Stimulated activated CD4-positive, alpha-beta T cell treated with anti-CD3 and anti-CD28 coated beads, Interleukin-12 subunit alpha, Interleukin-12 subunit beta, amount 100 ng/mL, for 24 hours (primary cell): ENCODE data around the gene PPP2R5C.
A peak's percentile ranks its signal among the peaks of the same experiment; 100 is the strongest.
"Not testable (repeated sequence)": the region's sequence is repeated elsewhere in the genome, so short reads cannot be mapped to it uniquely, and the experiment has no call there.

Source experiments
- DNase-seq, 2 experiments: peaks; one replicate each; pipeline ENCODE4 v3.0.0-alpha.2; 2020; ENCODE audit warnings: low read depth in 2 of 2

The PPP2R5C gene

GRCh38 chr14:101727611-101728366 lies 33.7 kb upstream of the PPP2R5C start:
- no peak for DNase-seq

- DNase-seq: no peak
Measured at GRCh38 chr14:101728367-101728742, 33.2 kb upstream of the PPP2R5C start.

- no peak for DNase-seq
Measured at GRCh38 chr14:101729382-101729781, 32.1 kb upstream of the PPP2R5C start.

GRCh38 chr14:101730157-101730556 lies 31.4 kb upstream of the PPP2R5C start:
- DNase-seq: not testable (repeated sequence)

- no peak for DNase-seq
Measured at GRCh38 chr14:101730626-101731186, 30.8 kb upstream of the PPP2R5C start.

- DNase-seq: peak; percentile 75 to 86
Measured at GRCh38 chr14:101731187-101732080, 30.1 kb upstream of the PPP2R5C start.

- DNase-seq: no peak
Measured at GRCh38 chr14:101732118-101732517, 29.4 kb upstream of the PPP2R5C start.

- DNase-seq: no peak
Measured at GRCh38 chr14:101733211-101733610, 28.3 kb upstream of the PPP2R5C start.

GRCh38 chr14:101734246-101734847 lies 27.2 kb upstream of the PPP2R5C start:
- no peak for DNase-seq

- DNase-seq: no peak
Measured at GRCh38 chr14:101735453-101735852, 26.1 kb upstream of the PPP2R5C start.

GRCh38 chr14:101736071-101736470 lies 25.4 kb upstream of the PPP2R5C start:
- no peak for DNase-seq

GRCh38 chr14:101736585-101736984 lies 24.9 kb upstream of the PPP2R5C start:
- no peak for DNase-seq

- DNase-seq: no peak
Measured at GRCh38 chr14:101737414-101738339, 23.8 kb upstream of the PPP2R5C start.

GRCh38 chr14:101738703-101739320 lies 22.7 kb upstream of the PPP2R5C start:
- no peak for DNase-seq

- no peak for DNase-seq
Measured at GRCh38 chr14:101739446-101740141, 21.9 kb upstream of the PPP2R5C start.

GRCh38 chr14:101740981-101741380 lies 20.5 kb upstream of the PPP2R5C start:
- DNase-seq: no peak

GRCh38 chr14:101743701-101744100 lies 17.8 kb upstream of the PPP2R5C start:
- no peak for DNase-seq

- not testable (repeated sequence) for DNase-seq
Measured at GRCh38 chr14:101744382-101744781, 17.1 kb upstream of the PPP2R5C start.

GRCh38 chr14:101749756-101750155 lies 11.8 kb upstream of the PPP2R5C start:
- DNase-seq: not testable (repeated sequence)

GRCh38 chr14:101754893-101755292 lies 6.6 kb upstream of the PPP2R5C start:
- DNase-seq: no peak
